ENCODE measurements around the gene CLEC10A.

DNA sequence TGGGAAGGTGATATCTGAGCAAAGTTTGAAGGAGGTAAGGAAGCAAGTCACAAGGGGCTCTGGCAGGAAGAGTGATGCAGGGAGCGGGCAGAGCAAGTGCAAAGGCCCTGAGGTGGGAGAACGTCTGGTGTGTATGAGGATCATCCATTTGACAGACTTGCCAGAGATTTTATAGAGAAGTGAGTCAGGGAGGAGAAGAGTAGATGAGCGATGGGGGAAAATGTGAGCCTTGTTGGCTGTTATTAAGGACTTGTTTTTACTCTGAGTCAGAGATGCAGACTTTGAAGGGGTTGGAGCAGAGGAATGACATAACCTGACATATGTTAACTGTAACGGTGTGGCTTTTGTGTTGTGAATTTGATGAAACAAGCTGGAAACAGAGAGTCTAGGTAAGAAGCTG lies 3.5 kb upstream of the CLEC10A start:
- TF ChIP-seq POLR2A (IDR thresholded peaks at IDR 0.05; ENCODE audit: low read depth, low read length), result no peak
- no peak for TF ChIP-seq POLR2AphosphoS5 (IDR thresholded peaks at IDR 0.05; ENCODE audit: insufficient read depth, low read depth, low read length)
- TF ChIP-seq, protein P1, sequence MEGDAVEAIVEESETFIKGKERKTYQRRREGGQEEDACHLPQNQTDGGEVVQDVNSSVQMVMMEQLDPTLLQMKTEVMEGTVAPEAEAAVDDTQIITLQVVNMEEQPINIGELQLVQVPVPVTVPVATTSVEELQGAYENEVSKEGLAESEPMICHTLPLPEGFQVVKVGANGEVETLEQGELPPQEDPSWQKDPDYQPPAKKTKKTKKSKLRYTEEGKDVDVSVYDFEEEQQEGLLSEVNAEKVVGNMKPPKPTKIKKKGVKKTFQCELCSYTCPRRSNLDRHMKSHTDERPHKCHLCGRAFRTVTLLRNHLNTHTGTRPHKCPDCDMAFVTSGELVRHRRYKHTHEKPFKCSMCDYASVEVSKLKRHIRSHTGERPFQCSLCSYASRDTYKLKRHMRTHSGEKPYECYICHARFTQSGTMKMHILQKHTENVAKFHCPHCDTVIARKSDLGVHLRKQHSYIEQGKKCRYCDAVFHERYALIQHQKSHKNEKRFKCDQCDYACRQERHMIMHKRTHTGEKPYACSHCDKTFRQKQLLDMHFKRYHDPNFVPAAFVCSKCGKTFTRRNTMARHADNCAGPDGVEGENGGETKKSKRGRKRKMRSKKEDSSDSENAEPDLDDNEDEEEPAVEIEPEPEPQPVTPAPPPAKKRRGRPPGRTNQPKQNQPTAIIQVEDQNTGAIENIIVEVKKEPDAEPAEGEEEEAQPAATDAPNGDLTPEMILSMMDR (IDR thresholded peaks at IDR 0.05; ENCODE audit: extremely low read depth in 1 of 2, insufficient read depth in 1 of 2, low read depth in 1 of 2, low read length in 2 of 2), result no peak
- no peak for TF ChIP-seq MAX (IDR thresholded peaks at IDR 0.05; ENCODE audit: insufficient read depth, insufficient read length)

Data from endothelial cell of umbilical vein (primary cell).